Endothelial cell of umbilical vein (primary cell): ENCODE data around the gene AMT. TPM values are rescaled to one million over a fixed set of nuclear protein-coding genes. Genes with fewer than 3 reads are reported as not detected.

Source experiments
- BruUV-seq: library from RNA; stranded (reverse); fragments of 400-500 nt; replicated peaks from 2 replicates; lab custom pipeline; 2021; lab: Mats Ljungman, UMichigan
- CTCF ChIA-PET: fragments of 300-600, 350-600 bp; sonication (Branson Sonifier 250); formaldehyde crosslinking; loops from one replicate; lab custom pipeline; 2021; ENCODE audit warnings: antibody characterized with exemption, inconsistent platforms; lab: Charles Lee
- POLR2A ChIA-PET: fragments of 300-600, 350-600 bp; sonication (Branson Sonifier 250); formaldehyde crosslinking; loops from one replicate; lab custom pipeline; 2021; ENCODE audit warnings: antibody characterized with exemption, inconsistent platforms; lab: Charles Lee
- DNase-seq: peaks from one replicate; pipeline ENCODE4 v3.0.0-alpha.2; 2011; ENCODE audit warnings: low read depth, low spot score
- FAIRE-seq: peaks from 2 replicates; lab custom pipeline; 2011; peaks lifted over from hg19 to GRCh38; lab: Jason Lieb, UNC
- H2AFZ ChIP-seq: 2 replicates; pipeline ENCODE4 v1.6.0; 2012; ENCODE audit warnings: low read depth, low read length, control low read depth, inconsistent platforms
- H3K27ac ChIP-seq: 2 replicates; pipeline ENCODE4 v1.5.1; 2011; ENCODE audit warnings: low read depth, mild to moderate bottlenecking, control low read depth, low read length, moderate library complexity; ENCODE audit not compliant: insufficient read depth
- H3K27me3 ChIP-seq, 2 experiments: 2 replicates each; pipeline versions ENCODE4 v1.6.0 to v1.6.1; 2011; ENCODE audit warnings: low read length in 2 of 2, mixed read lengths in 1 of 2; ENCODE audit not compliant: control insufficient read depth in 2 of 2, insufficient read depth in 2 of 2
- H3K36me3 ChIP-seq, 2 experiments: 2 replicates in 1 of 2; 3 replicates in 1 of 2; pipeline ENCODE4 v1.5.1; 2011; ENCODE audit warnings: low read length in 2 of 2, mild to moderate bottlenecking in 1 of 2, moderate library complexity in 1 of 2; ENCODE audit not compliant: control insufficient read depth in 2 of 2, insufficient read depth in 2 of 2; ENCODE audit errors: extremely low read depth in 1 of 2
- H3K4me1 ChIP-seq: 3 replicates; pipeline ENCODE4 v1.5.1; 2011; ENCODE audit warnings: mild to moderate bottlenecking, low read length; ENCODE audit not compliant: control insufficient read depth, insufficient read depth; ENCODE audit errors: extremely low read depth
- H3K4me2 ChIP-seq: 2 replicates; pipeline ENCODE4 v1.6.1; 2011; ENCODE audit warnings: low read length, control low read depth, mixed read lengths; ENCODE audit not compliant: insufficient read depth
- H3K4me3 ChIP-seq, 3 experiments: fragments of 200-600 bp in 1 of 3; sonication (generic), shearing (Covaris generic) in 1 of 3; replicated peaks in 1 of 3; 2 replicates each; pipeline ENCODE4 v1.5.1; 2011 to 2016; ENCODE audit warnings: control low read depth in 3 of 3, low read length in 3 of 3, mild to moderate bottlenecking in 2 of 3, inconsistent platforms in 1 of 3, low read depth in 1 of 3, moderate library complexity in 1 of 3; ENCODE audit not compliant: insufficient read depth in 1 of 3
- H3K79me2 ChIP-seq: 2 replicates; pipeline ENCODE4 v1.6.0; 2012; ENCODE audit warnings: low read length, inconsistent platforms; ENCODE audit not compliant: control insufficient read depth, insufficient read depth
- H3K9ac ChIP-seq: replicated peaks from 2 replicates; pipeline ENCODE3; 2011; ENCODE audit warnings: low read length, control low read depth; ENCODE audit not compliant: insufficient read depth; ENCODE audit errors: extremely low read depth
- H3K9me1 ChIP-seq: replicated peaks from 3 replicates; pipeline ENCODE4 v1.6.0; 2011; ENCODE audit warnings: mild to moderate bottlenecking, low read length; ENCODE audit not compliant: control insufficient read depth, insufficient read depth; ENCODE audit errors: extremely low read depth
- H3K9me3 ChIP-seq: replicated peaks from 2 replicates; pipeline ENCODE4 v1.5.1; 2012; ENCODE audit warnings: low read length, inconsistent platforms; ENCODE audit not compliant: control insufficient read depth, insufficient read depth
- H4K20me1 ChIP-seq: replicated peaks from 2 replicates; pipeline ENCODE3; 2011; ENCODE audit warnings: mild to moderate bottlenecking, low read length; ENCODE audit not compliant: control insufficient read depth, insufficient read depth; ENCODE audit errors: extremely low read depth
- CTCF ChIP-seq, 2 donors: IDR thresholded peaks; 1 replicate in 1 of 2; 2 replicates in 1 of 2; pipeline ENCODE4 v1.5.1; 2011; ENCODE audit warnings: low read length in 2 of 2, mild to moderate bottlenecking in 2 of 2, moderate library complexity in 2 of 2, control low read depth in 1 of 2, inconsistent platforms in 1 of 2, low read depth in 1 of 2; ENCODE audit not compliant: insufficient read depth in 1 of 2; ENCODE audit errors: extremely low read depth in 1 of 2
- EZH2 ChIP-seq: IDR thresholded peaks from 2 replicates; pipeline ENCODE4 v1.6.1; 2012; ENCODE audit warnings: borderline replicate concordance, low read depth, mild to moderate bottlenecking, moderate library complexity, low read length, inconsistent platforms; ENCODE audit not compliant: severe bottlenecking
- FOS ChIP-seq: IDR thresholded peaks from 2 replicates; pipeline ENCODE4 v1.6.1; 2011; ENCODE audit warnings: mild to moderate bottlenecking, low read length, moderate library complexity, borderline replicate concordance; ENCODE audit not compliant: insufficient read depth
- GATA2 ChIP-seq: IDR thresholded peaks from 2 replicates; pipeline ENCODE4 v1.7.0; 2011; ENCODE audit warnings: low read depth, mild to moderate bottlenecking, moderate library complexity, mixed read lengths, low read length; ENCODE audit not compliant: insufficient read length, insufficient read depth
- JUN ChIP-seq: IDR thresholded peaks from 2 replicates; pipeline ENCODE4 v1.6.1; 2011; ENCODE audit warnings: borderline replicate concordance, low read depth; ENCODE audit not compliant: insufficient read length, insufficient read depth
- MAX ChIP-seq: IDR thresholded peaks from 2 replicates; pipeline ENCODE4 v1.6.1; 2011; ENCODE audit not compliant: insufficient read depth, insufficient read length
- MYC ChIP-seq: IDR thresholded peaks from one replicate; pipeline ENCODE4 v1.6.1; 2011; ENCODE audit warnings: mild to moderate bottlenecking, low read depth, low read length
- POLR2A ChIP-seq: IDR thresholded peaks from 2 replicates; pipeline ENCODE4 v1.6.1; 2012; ENCODE audit warnings: low read depth, mild to moderate bottlenecking, control low read depth, low read length
- POLR2AphosphoS5 ChIP-seq: IDR thresholded peaks from 2 replicates; pipeline ENCODE4 v1.6.1; 2012; ENCODE audit warnings: low read depth, mild to moderate bottlenecking, control low read depth, low read length, moderate library complexity; ENCODE audit not compliant: insufficient read depth
- dilution Hi-C: fragments of 300-500 bp; cut with MboI; formaldehyde crosslinking; loops from one replicate; pipeline ENCODE4 v1.15.0; 2019; ENCODE audit warnings: low sequenced_read_pairs; ENCODE audit not compliant: extremely low pct_ligation_motif_present
- intact Hi-C: fragments of 100-400 bp; cut with micrococcal nuclease; formaldehyde crosslinking; loops from one replicate; pipeline ENCODE4 v1.10.0; 2022
- polyA plus RNA-seq, 4 experiments: library from polyadenylated mRNA; depleted of rRNA in 3 of 4; stranded (reverse) in 3 of 4; unstranded in 1 of 4; fragments of >200 nt; gene quantifications; 2 replicates each; pipeline versions ENCODE4 v1.2.1 to v1.2.3, GENCODE V29; 2011 to 2012; ENCODE audit warnings: missing spikeins in 1 of 4
- total RNA-seq: library from RNA; stranded (reverse); gene quantifications from 2 replicates; pipeline ENCODE4 v1.2.3, GENCODE V29; 2021

AMT gene
- total and polyA plus RNA-seq, 2 donors (not counting 3 experiments of a cell fraction or from before 2014, with no cell fraction given), result 4.4 to 9.0 TPM

- Histone ChIP-seq H4K20me1 (no peaks in the 10 kb centered on the region), H3K27ac (no peak overlapping the region), H3K4me2 (no peak overlapping the region), H3K4me1 (peaks cover 19% of the 10 kb centered on the region), H3K27me3 (no peaks in the 10 kb centered on the region), H2AFZ (no peak overlapping the region), H3K9me3 (no peaks in the 10 kb centered on the region), H3K36me3 (peaks cover 0 to 8% of the 10 kb centered on the region in 2 experiments), H3K4me3 (no peak overlapping the region), H3K9ac (no peak overlapping the region), H3K79me2 (peaks cover 12% of the 10 kb centered on the region), H3K9me1 (no peaks in the 10 kb centered on the region)
- POLR2A ChIA-PET, result no interaction called here
- dilution Hi-C loops, result no loop called here
- DNase-seq, result no peak
- TF ChIP-seq MYC, result no peak
- TF ChIP-seq GATA2, result no peak
- TF ChIP-seq CTCF (IDR thresholded peaks at IDR 0.05; ENCODE audit: extremely low read depth in 1 of 2, insufficient read depth in 1 of 2, low read depth in 1 of 2, low read length in 2 of 2), result no peak
- no peak for TF ChIP-seq POLR2A
- no peak for TF ChIP-seq EZH2
- no peak for TF ChIP-seq MAX
- no peak for TF ChIP-seq JUN
- TF ChIP-seq FOS, result no peak
- no peak for TF ChIP-seq POLR2AphosphoS5
- BruUV-seq, result no TSS peak
- CTCF ChIA-PET, result interaction anchor here (1.2 kb wide), 1 partner anchor 9 kb away, joined by 3 read pairs; no protein-coding TSS in a partner anchor
- no peak for FAIRE-seq
- intact Hi-C loops, result no loop called here
Measured at GRCh38 chr3:49417516-49418120, 4.7 kb downstream of the AMT start.
